GM23338 (cell line): Measurements from ENCODE around the gene SLC9A3. TPM values are rescaled to one million over a fixed set of nuclear protein-coding genes. Genes with fewer than 3 reads are reported as not detected.

Experiments used
- ATAC-seq: fragments of 200-7000 bp; cut with Tn5 transposase; 3 replicates; pipeline ENCODE4 v1.9.1; 2020
- DNase-seq: peaks from one replicate; pipeline ENCODE4 v3.0.0-alpha.2; 2015; ENCODE audit warnings: low spot score
- H2AFZ ChIP-seq: fragments of 200-600 bp; sonication (generic); 2 replicates; pipeline ENCODE4 v1.8.0; 2016; ENCODE audit warnings: antibody characterized with exemption, mild to moderate bottlenecking, moderate library complexity
- H3F3A ChIP-seq: fragments of 200-600 bp; sonication (generic); replicated peaks from 2 replicates; pipeline ENCODE4 v1.8.0; 2017; ENCODE audit warnings: antibody characterized with exemption, mixed run types, low read depth
- H3K27ac ChIP-seq: fragments of 200-600 bp; sonication (generic); 2 replicates; pipeline ENCODE4 v1.6.1; 2016; ENCODE audit warnings: low read depth
- H3K27me3 ChIP-seq: fragments of 200-600 bp; sonication (generic); 2 replicates; pipeline ENCODE4 v1.8.0; 2016; ENCODE audit warnings: mild to moderate bottlenecking, mixed run types, moderate library complexity; ENCODE audit not compliant: insufficient read depth
- H3K36me3 ChIP-seq: fragments of 200-600 bp; sonication (generic); 2 replicates; pipeline ENCODE4 v1.8.0; 2016; ENCODE audit warnings: mild to moderate bottlenecking; ENCODE audit not compliant: insufficient read depth
- H3K4me1 ChIP-seq: fragments of 200-600 bp; sonication (generic); 2 replicates; pipeline ENCODE4 v1.8.0; 2016; ENCODE audit warnings: mild to moderate bottlenecking, moderate library complexity; ENCODE audit not compliant: insufficient read depth
- H3K4me2 ChIP-seq: fragments of 200-600 bp; sonication (generic); 2 replicates; pipeline ENCODE4 v1.7.1; 2017; ENCODE audit warnings: mixed run types
- H3K4me3 ChIP-seq: fragments of 200-600 bp; sonication (generic); 2 replicates; pipeline ENCODE4 v1.6.1; 2016; ENCODE audit warnings: mixed run types
- H3K79me2 ChIP-seq: fragments of 200-600 bp; sonication (generic); replicated peaks from 2 replicates; pipeline ENCODE4 v1.8.0; 2017; ENCODE audit warnings: mild to moderate bottlenecking; ENCODE audit not compliant: insufficient read depth
- H3K9me2 ChIP-seq: fragments of 200-600 bp; sonication (generic); 2 replicates; pipeline ENCODE4 v1.8.0; 2017; ENCODE audit not compliant: insufficient read depth
- H4K20me1 ChIP-seq: fragments of 200-600 bp; sonication (generic); replicated peaks from 2 replicates; pipeline ENCODE4 v1.8.0; 2017; ENCODE audit warnings: mild to moderate bottlenecking; ENCODE audit not compliant: insufficient read depth
- H3K27ac Mint-ChIP-seq: 2 replicates; pipeline ENCODE4 v1.8.0; 2020; ENCODE audit warnings: inconsistent platforms, mild to moderate bottlenecking, moderate library complexity, mixed read lengths
- H3K27me3 Mint-ChIP-seq: 3 replicates; pipeline ENCODE4 v1.8.0; 2022; ENCODE audit warnings: low read depth, mild to moderate bottlenecking, moderate library complexity, mixed read lengths, inconsistent platforms; ENCODE audit not compliant: insufficient read depth, poor library complexity
- H3K36me3 Mint-ChIP-seq: 3 replicates; pipeline ENCODE4 v1.8.0; 2021; ENCODE audit warnings: low read depth, mild to moderate bottlenecking, inconsistent platforms, moderate library complexity, mixed read lengths
- H3K4me1 Mint-ChIP-seq: 3 replicates; pipeline ENCODE4 v1.8.0; 2020; ENCODE audit warnings: mild to moderate bottlenecking, inconsistent platforms, mixed read lengths
- H3K4me3 Mint-ChIP-seq: 3 replicates; pipeline ENCODE4 v1.8.0; 2021; ENCODE audit warnings: moderate library complexity, mild to moderate bottlenecking, inconsistent platforms, mixed read lengths
- H3K9me3 Mint-ChIP-seq: 3 replicates; pipeline ENCODE4 v1.8.0; 2020; ENCODE audit warnings: moderate library complexity, mild to moderate bottlenecking, inconsistent platforms, mixed read lengths
- ETS1 ChIP-seq: IDR thresholded peaks from 2 replicates; pipeline ENCODE4 v1.6.1; 2016; ENCODE audit warnings: antibody characterized with exemption
- EZH2 ChIP-seq: fragments of 200-600 bp; sonication (generic); IDR thresholded peaks from one replicate; pipeline ENCODE4 v1.8.0; 2017; ENCODE audit warnings: antibody characterized with exemption, mild to moderate bottlenecking, low read depth; ENCODE audit not compliant: unreplicated experiment
- EZH2phosphoT487 ChIP-seq: fragments of 200-600 bp; sonication (generic); IDR thresholded peaks from one replicate; pipeline ENCODE4 v1.8.1; 2018; ENCODE audit warnings: antibody characterized with exemption; ENCODE audit not compliant: unreplicated experiment
- JUNB ChIP-seq: IDR thresholded peaks from one replicate; pipeline ENCODE4 v1.6.1; 2016; ENCODE audit warnings: antibody characterized with exemption; ENCODE audit not compliant: unreplicated experiment
- POLR2AphosphoS5 ChIP-seq: IDR thresholded peaks from 2 replicates; pipeline ENCODE4 v1.6.1; 2016; ENCODE audit warnings: antibody characterized with exemption, low read depth
- ZNF114 ChIP-seq: fragments of 250-450 bp; sonication (Bioruptor Pico); IDR thresholded peaks from 2 replicates; pipeline ENCODE4 v1.5.0; 2020; ENCODE audit warnings: mild to moderate bottlenecking, moderate library complexity
- ZNF462 ChIP-seq: fragments of 250-450 bp; sonication (Bioruptor Pico); IDR thresholded peaks from 2 replicates; pipeline ENCODE4 v1.5.0; 2020; ENCODE audit warnings: mild to moderate bottlenecking, moderate library complexity
- polyA plus RNA-seq: library from polyadenylated mRNA; unstranded; fragments of >200 nt; fragmentation: Nextera tagmentation; extraction: Ambion mirVana; gene quantifications from 2 replicates; pipeline ENCODE4 v1.2.1, GENCODE V29; 2016
- total RNA-seq: library from RNA; depleted of rRNA; stranded (reverse); fragments of >200 nt; shearing (Covaris generic); gene quantifications from 2 replicates; pipeline ENCODE4 v1.2.3, GENCODE V29; 2014

Gene SLC9A3
- total and polyA plus RNA-seq, 2 experiments from 2014 or later = 0.39 to 3.1 TPM

GRCh38 chr5:485946-486491 lies 38.2 kb downstream of the SLC9A3 start (continued):
- no peak for TF ChIP-seq EZH2
- no peak for TF ChIP-seq ETS1
- TF ChIP-seq POLR2AphosphoS5 = no peak
- TF ChIP-seq EZH2phosphoT487 = no peak
- no peak for TF ChIP-seq ZNF462

GRCh38 chr5:485113-485945 lies 38.9 kb downstream of the SLC9A3 start:
- Histone ChIP-seq H3K4me2 (no peak overlapping the region), H3K36me3 (no peaks in the 10 kb centered on the region), H3F3A (no peaks in the 10 kb centered on the region), H3K27me3 (no peaks in the 10 kb centered on the region), H2AFZ (no peak overlapping the region), H3K4me3 (no peak overlapping the region), H3K4me1 (no peaks in the 10 kb centered on the region), H3K9me2 (no peaks in the 10 kb centered on the region), H4K20me1 (no peaks in the 10 kb centered on the region), H3K27ac (no peak overlapping the region), H3K79me2 (no peaks in the 10 kb centered on the region)
- Mint-ChIP-seq H3K4me1 (no peaks in the 10 kb centered on the region), H3K27ac (no peak overlapping the region), H3K4me3 (no peak overlapping the region), H3K27me3 (peaks cover 15% of the 10 kb centered on the region), H3K36me3 (no peaks in the 10 kb centered on the region), H3K9me3 (no peaks in the 10 kb centered on the region)
- DNase-seq = no peak
- ATAC-seq = no peak
- TF ChIP-seq POLR2AphosphoS5 (no peak), ZNF114 (CRISPR knock-in tag) (no peak), JUNB (no peak), ZNF462 (no peak), EZH2phosphoT487 (no peak)
